ENCODE data around the gene MXRA7. TPM values are rescaled to one million over a fixed set of nuclear protein-coding genes. Genes with fewer than 3 reads are reported as not detected.

The MXRA7 gene
- total RNA-seq, 1 experiment from 2014 or later = 77.9 TPM

- no peak for ATAC-seq
- no peak for TF ChIP-seq POLR2AphosphoS5 (IDR thresholded peaks at IDR 0.05; ENCODE audit: low read depth, low read length)
- TF ChIP-seq REST (IDR thresholded peaks at IDR 0.05; ENCODE audit: insufficient read depth in 1 of 2, low read depth in 2 of 2, low read length in 1 of 2) = no peak
- no peak overlapping the region for H3K4me3 ChIP-seq (ENCODE audit: low read depth in 2 of 2, low read length in 2 of 2)
Measured at GRCh38 chr17:76683011-76683755, 27.6 kb downstream of the MXRA7 start.

GRCh38 chr17:76682296-76682695, 28.5 kb downstream of the MXRA7 start:
- ATAC-seq = no peak
- Histone ChIP-seq H3K4me3 (ENCODE audit: low read depth in 2 of 2, low read length in 2 of 2) (no peak overlapping the region), H3K9me3 (ENCODE audit: control insufficient read depth, insufficient read depth, low read depth, low read length) (no peaks in the 10 kb centered on the region), H3K36me3 (ENCODE audit: control insufficient read depth, insufficient read depth, low read length) (no peaks in the 10 kb centered on the region), H3K4me1 (ENCODE audit: control insufficient read depth, insufficient read depth, low read length) (peaks cover 16% of the 10 kb centered on the region), H3K27me3 (ENCODE audit: control insufficient read depth, insufficient read depth, low read length) (no peaks in the 10 kb centered on the region), H3K27ac (ENCODE audit: low read length) (no peak overlapping the region)
- BruUV-seq (replicated peaks) = no TSS peak
- in situ Hi-C loops (cut with HindIII; ENCODE audit: low pct_unique_long_range_greater_than_20kb, low sequenced_read_pairs) (no loop called here), intact Hi-C loops (cut with micrococcal nuclease; ENCODE audit: unreplicated experiment) (no loop called here)
- POLR2A ChIA-PET = interaction anchor here (0.6 to 1.1 kb wide), 2 partner anchors 115 to 195 kb away, joined by 3 to 4 read pairs; no protein-coding TSS in a partner anchor
- TF ChIP-seq SIN3A (IDR thresholded peaks at IDR 0.05; ENCODE audit: borderline replicate concordance, insufficient read depth, low read depth, low read length) (no peak), POLR2AphosphoS5 (IDR thresholded peaks at IDR 0.05; ENCODE audit: low read depth, low read length) (no peak), TCF7L2 (IDR thresholded peaks at IDR 0.05; ENCODE audit: low read depth, low read length) (no peak), REST (IDR thresholded peaks at IDR 0.05; ENCODE audit: insufficient read depth in 1 of 2, low read depth in 2 of 2, low read length in 1 of 2) (no peak)
- TF ChIP-seq, protein P1, sequence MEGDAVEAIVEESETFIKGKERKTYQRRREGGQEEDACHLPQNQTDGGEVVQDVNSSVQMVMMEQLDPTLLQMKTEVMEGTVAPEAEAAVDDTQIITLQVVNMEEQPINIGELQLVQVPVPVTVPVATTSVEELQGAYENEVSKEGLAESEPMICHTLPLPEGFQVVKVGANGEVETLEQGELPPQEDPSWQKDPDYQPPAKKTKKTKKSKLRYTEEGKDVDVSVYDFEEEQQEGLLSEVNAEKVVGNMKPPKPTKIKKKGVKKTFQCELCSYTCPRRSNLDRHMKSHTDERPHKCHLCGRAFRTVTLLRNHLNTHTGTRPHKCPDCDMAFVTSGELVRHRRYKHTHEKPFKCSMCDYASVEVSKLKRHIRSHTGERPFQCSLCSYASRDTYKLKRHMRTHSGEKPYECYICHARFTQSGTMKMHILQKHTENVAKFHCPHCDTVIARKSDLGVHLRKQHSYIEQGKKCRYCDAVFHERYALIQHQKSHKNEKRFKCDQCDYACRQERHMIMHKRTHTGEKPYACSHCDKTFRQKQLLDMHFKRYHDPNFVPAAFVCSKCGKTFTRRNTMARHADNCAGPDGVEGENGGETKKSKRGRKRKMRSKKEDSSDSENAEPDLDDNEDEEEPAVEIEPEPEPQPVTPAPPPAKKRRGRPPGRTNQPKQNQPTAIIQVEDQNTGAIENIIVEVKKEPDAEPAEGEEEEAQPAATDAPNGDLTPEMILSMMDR (IDR thresholded peaks at IDR 0.05) = no peak
- DNase-seq (ENCODE audit: low read depth, low spot score) = no peak
- CTCF ChIA-PET = interaction anchor here (0.7 to 1.5 kb wide), 3 partner anchors 31 to 159 kb away, joined by 3 to 4 read pairs (median 3); no protein-coding TSS in a partner anchor

More at GRCh38 chr17:76683011-76683755, 27.6 kb downstream of the MXRA7 start:
- no peaks in the 10 kb centered on the region for H3K36me3 ChIP-seq (ENCODE audit: control insufficient read depth, insufficient read depth, low read length)
- H3K4me1 ChIP-seq (ENCODE audit: control insufficient read depth, insufficient read depth, low read length) = peaks cover 16% of the 10 kb centered on the region
- no peaks in the 10 kb centered on the region for H3K27me3 ChIP-seq (ENCODE audit: control insufficient read depth, insufficient read depth, low read length)
- H3K27ac ChIP-seq (ENCODE audit: low read length) = no peak overlapping the region
- POLR2A ChIA-PET = no interaction called here
- in situ Hi-C loops (cut with HindIII; ENCODE audit: low pct_unique_long_range_greater_than_20kb, low sequenced_read_pairs) (no loop called here), intact Hi-C loops (cut with micrococcal nuclease; ENCODE audit: unreplicated experiment) (no loop called here)
- no peak for DNase-seq (ENCODE audit: low read depth, low spot score)
- H3K9me3 ChIP-seq (ENCODE audit: control insufficient read depth, insufficient read depth, low read depth, low read length) = no peaks in the 10 kb centered on the region
- no TSS peak for BruUV-seq (replicated peaks)
- CTCF ChIA-PET = no interaction called here

Measured in Panc1 (cell line).